Trophoblast cell (in vitro differentiated cells and primary cell): ENCODE measurements around the gene IL1A.

Source experiments
- DNase-seq, 2 donors: peaks; one replicate each; pipeline ENCODE4 v3.0.0-alpha.2; 2016
- H2AFZ ChIP-seq: 2 replicates; pipeline ENCODE4 v1.6.1; 2013; ENCODE audit warnings: low read length, moderate library complexity, mild to moderate bottlenecking; ENCODE audit not compliant: insufficient read depth, poor library complexity
- H2AK5ac ChIP-seq: 2 replicates; pipeline ENCODE4 v1.6.1; 2013; ENCODE audit warnings: mild to moderate bottlenecking, low read length
- H2BK120ac ChIP-seq: 2 replicates; pipeline ENCODE4 v1.6.1; 2013; ENCODE audit warnings: low read length, mild to moderate bottlenecking, moderate library complexity; ENCODE audit not compliant: insufficient read depth, poor library complexity
- H2BK12ac ChIP-seq: 2 replicates; pipeline ENCODE4 v1.6.1; 2013; ENCODE audit warnings: mild to moderate bottlenecking, low read length, moderate library complexity
- H2BK5ac ChIP-seq: 2 replicates; pipeline ENCODE4 v1.6.1; 2013; ENCODE audit warnings: low read length, low read depth, moderate library complexity, mild to moderate bottlenecking; ENCODE audit not compliant: poor library complexity
- H3K14ac ChIP-seq: 2 replicates; pipeline ENCODE4 v1.6.1; 2013; ENCODE audit warnings: mild to moderate bottlenecking, low read length
- H3K18ac ChIP-seq: 2 replicates; pipeline ENCODE4 v1.6.1; 2013; ENCODE audit warnings: mild to moderate bottlenecking, low read length
- H3K23ac ChIP-seq: 2 replicates; pipeline ENCODE4 v1.6.1; 2013; ENCODE audit warnings: low read length
- H3K27ac ChIP-seq: 2 replicates; pipeline ENCODE4 v1.5.1; 2013; ENCODE audit warnings: low read depth, mild to moderate bottlenecking, inconsistent platforms, low read length, moderate library complexity
- H3K27me3 ChIP-seq: 2 replicates; pipeline ENCODE4 v1.6.1; 2013; ENCODE audit warnings: inconsistent platforms, mild to moderate bottlenecking, low read length, moderate library complexity; ENCODE audit not compliant: insufficient read depth
- H3K36me3 ChIP-seq, 2 experiments: 1 replicate in 1 of 2; 2 replicates in 1 of 2; pipeline ENCODE4 v1.6.1; 2013; ENCODE audit warnings: low read length in 2 of 2, mild to moderate bottlenecking in 2 of 2, moderate library complexity in 1 of 2; ENCODE audit not compliant: insufficient read depth in 2 of 2, control insufficient read depth in 1 of 2
- H3K4ac ChIP-seq: 2 replicates; pipeline ENCODE4 v1.6.1; 2013; ENCODE audit warnings: low read depth, mild to moderate bottlenecking, low read length, moderate library complexity
- H3K4me1 ChIP-seq, 2 experiments: 1 replicate in 1 of 2; 2 replicates in 1 of 2; pipeline ENCODE4 v1.6.1; 2013; ENCODE audit warnings: low read length in 2 of 2, mild to moderate bottlenecking in 2 of 2, moderate library complexity in 1 of 2; ENCODE audit not compliant: insufficient read depth in 2 of 2, control insufficient read depth in 1 of 2
- H3K4me2 ChIP-seq: 2 replicates; pipeline ENCODE4 v1.6.1; 2013; ENCODE audit warnings: inconsistent platforms, mild to moderate bottlenecking, low read length, moderate library complexity
- H3K4me3 ChIP-seq: 2 replicates; pipeline ENCODE4 v1.5.1; 2013; ENCODE audit warnings: mild to moderate bottlenecking, low read depth, low read length, inconsistent platforms
- H3K79me1 ChIP-seq: one replicate; pipeline ENCODE4 v1.6.1; 2013; ENCODE audit warnings: low read length
- H3K79me2 ChIP-seq: 2 replicates; pipeline ENCODE4 v1.6.1; 2013; ENCODE audit warnings: low read length, mild to moderate bottlenecking; ENCODE audit not compliant: control insufficient read depth, insufficient read depth, poor library complexity
- H3K9ac ChIP-seq: 2 replicates; pipeline ENCODE4 v1.6.1; 2013; ENCODE audit warnings: mild to moderate bottlenecking, low read length
- H3K9me3 ChIP-seq: 2 replicates; pipeline ENCODE4 v1.6.1; 2013; ENCODE audit warnings: low read depth, mild to moderate bottlenecking, control low read depth, inconsistent platforms, low read length; ENCODE audit not compliant: insufficient read depth
- H4K12ac ChIP-seq: 2 replicates; pipeline ENCODE4 v1.6.1; 2013; ENCODE audit warnings: low read depth, mild to moderate bottlenecking, low read length, moderate library complexity
- H4K8ac ChIP-seq: 2 replicates; pipeline ENCODE4 v1.6.1; 2013; ENCODE audit warnings: low read depth, mild to moderate bottlenecking, low read length, moderate library complexity
- H4K91ac ChIP-seq: one replicate; pipeline ENCODE4 v1.6.1; 2013; ENCODE audit warnings: low read depth, mild to moderate bottlenecking, low read length, moderate library complexity
- whole genome bisulfite sequencing: extraction: QIAGEN DNeasy Blood & Tissue Kit; methylation state at CpG from one replicate; pipeline ENCODE4 v1.1.7; 2013; ENCODE audit warnings: missing lambda C conversion rate; ENCODE audit not compliant: insufficient read length, insufficient coverage; ENCODE audit errors: extremely low coverage; 5-methylcytosine and 5-hydroxymethylcytosine counted together

IL1A gene

GRCh38 chr2:112794841-112795240 is 10.5 kb upstream of the IL1A start:
- no peak overlapping the region for H4K91ac ChIP-seq
- no peak overlapping the region for H2AK5ac ChIP-seq
- H2AFZ ChIP-seq = no peak overlapping the region
- H3K4me2 ChIP-seq = no peak overlapping the region
- H2BK12ac ChIP-seq = no peak overlapping the region
- no peak overlapping the region for H3K18ac ChIP-seq
- H3K79me2 ChIP-seq = no peaks in the 10 kb centered on the region
- no peaks in the 10 kb centered on the region for H3K79me1 ChIP-seq
- peaks cover 3 to 14% of the 10 kb centered on the region in 2 experiments for H3K4me1 ChIP-seq
- no peak overlapping the region for H3K9ac ChIP-seq
- H3K23ac ChIP-seq = no peak overlapping the region
- no peaks in the 10 kb centered on the region for H3K36me3 ChIP-seq
- no peak overlapping the region for H3K27ac ChIP-seq
- H2BK5ac ChIP-seq = no peak overlapping the region
- no peak overlapping the region for H4K8ac ChIP-seq
- H2BK120ac ChIP-seq = peak overlapping the region; percentile 8
- H3K4me3 ChIP-seq = peak overlapping the region; percentile 15
- H3K27me3 ChIP-seq = no peaks in the 10 kb centered on the region
- WGBS = no CpG with 5 or more reads among the region's 3 CpGs
- no peak overlapping the region for H4K12ac ChIP-seq
- DNase-seq = peak; percentile 71 to 72
- H3K9me3 ChIP-seq = peaks cover 4% of the 10 kb centered on the region
- no peak overlapping the region for H3K4ac ChIP-seq
- peak overlapping the region; percentile 24 for H3K14ac ChIP-seq

GRCh38 chr2:112794131-112794733 is 9.9 kb upstream of the IL1A start:
- Histone ChIP-seq H3K18ac (no peak overlapping the region), H3K23ac (no peak overlapping the region), H4K12ac (no peak overlapping the region), H3K79me2 (no peaks in the 10 kb centered on the region), H3K4me3 (no peak overlapping the region), H3K4me1 (peaks cover 3 to 14% of the 10 kb centered on the region in 2 experiments), H3K36me3 (no peaks in the 10 kb centered on the region), H3K9ac (no peak overlapping the region), H2BK5ac (no peak overlapping the region), H3K4ac (no peak overlapping the region), H2BK120ac (no peak overlapping the region), H3K4me2 (no peak overlapping the region), H2AK5ac (no peak overlapping the region), H4K8ac (no peak overlapping the region), H3K27ac (no peak overlapping the region), H4K91ac (no peak overlapping the region), H3K9me3 (peaks cover 4% of the 10 kb centered on the region), H3K79me1 (no peaks in the 10 kb centered on the region), H2AFZ (no peak overlapping the region), H3K14ac (no peak overlapping the region), H3K27me3 (no peaks in the 10 kb centered on the region), H2BK12ac (no peak overlapping the region)
- WGBS = no CpG with 5 or more reads among the region's 5 CpGs
- DNase-seq = peak; percentile 97 to 98

GRCh38 chr2:112793449-112793978 is 9.2 kb upstream of the IL1A start:
- H3K79me1 ChIP-seq = no peaks in the 10 kb centered on the region
- no peak overlapping the region for H4K12ac ChIP-seq
- H3K9me3 ChIP-seq = peaks cover 4% of the 10 kb centered on the region
- H2BK5ac ChIP-seq = no peak overlapping the region
- no peak overlapping the region for H3K18ac ChIP-seq
- no CpG with 5 or more reads among the region's 3 CpGs for WGBS
- H2BK12ac ChIP-seq = no peak overlapping the region
- no peaks in the 10 kb centered on the region for H3K27me3 ChIP-seq
- no peak overlapping the region for H3K4me2 ChIP-seq
- H4K8ac ChIP-seq = no peak overlapping the region
- H3K27ac ChIP-seq = no peak overlapping the region
- H3K4ac ChIP-seq = no peak overlapping the region
- H3K79me2 ChIP-seq = no peaks in the 10 kb centered on the region
- DNase-seq = peak; percentile 29 to 90
- H3K4me3 ChIP-seq = no peak overlapping the region
- H2AK5ac ChIP-seq = no peak overlapping the region
- H3K4me1 ChIP-seq = peaks cover 3 to 14% of the 10 kb centered on the region in 2 experiments
- H3K23ac ChIP-seq = no peak overlapping the region
- no peak overlapping the region for H4K91ac ChIP-seq
- no peaks in the 10 kb centered on the region for H3K36me3 ChIP-seq
- H3K14ac ChIP-seq = no peak overlapping the region
- no peak overlapping the region for H3K9ac ChIP-seq
- H2AFZ ChIP-seq = no peak overlapping the region
- H2BK120ac ChIP-seq = peak overlapping the region; percentile 36

GRCh38 chr2:112792419-112792818 is 8.1 kb upstream of the IL1A start:
- Histone ChIP-seq H3K4me3 (no peak overlapping the region), H3K4ac (no peak overlapping the region), H3K23ac (no peak overlapping the region), H3K27me3 (no peaks in the 10 kb centered on the region), H2BK12ac (no peak overlapping the region), H3K18ac (no peak overlapping the region), H3K4me2 (no peak overlapping the region), H3K79me2 (no peaks in the 10 kb centered on the region), H4K12ac (no peak overlapping the region), H2AFZ (no peak overlapping the region), H2BK120ac (no peak overlapping the region), H3K36me3 (no peaks in the 10 kb centered on the region), H4K8ac (no peak overlapping the region), H2AK5ac (no peak overlapping the region), H3K14ac (no peak overlapping the region), H3K4me1 (peaks cover 3 to 14% of the 10 kb centered on the region in 2 experiments), H3K27ac (no peak overlapping the region), H3K79me1 (no peaks in the 10 kb centered on the region), H4K91ac (no peak overlapping the region), H3K9me3 (peaks cover 4% of the 10 kb centered on the region), H3K9ac (no peak overlapping the region), H2BK5ac (no peak overlapping the region)
- peak in 1 of 2 donors; percentile 44 for DNase-seq
- no CpG with 5 or more reads among the region's 5 CpGs for WGBS
